HepG2 (cell line): ENCODE data around the gene SNX24. TPM values are rescaled to one million over a fixed set of nuclear protein-coding genes. Genes with fewer than 3 reads are reported as not detected.

ENCODE experiments used
- ERF ChIP-seq: IDR thresholded peaks from 2 replicates; pipeline ENCODE4 v1.6.1; 2018; ENCODE audit warnings: missing biosample characterization, missing genetic modification reagents
- HNRNPUL1 ChIP-seq: fragments of 200-400 bp; formaldehyde crosslinking; IDR thresholded peaks from 2 replicates; pipeline ENCODE4 v1.6.1; 2017; ENCODE audit warnings: low read depth, mild to moderate bottlenecking, low read length, moderate library complexity
- KAT2B ChIP-seq: fragments of 150-350 bp; IDR thresholded peaks from 2 replicates; pipeline ENCODE4 v1.6.1; 2014; ENCODE audit warnings: low read depth, low read length, borderline replicate concordance
- MBD4 ChIP-seq: IDR thresholded peaks from 2 replicates; pipeline ENCODE4 v1.6.1; 2012; ENCODE audit warnings: low read length, inconsistent platforms, borderline replicate concordance
- NCOR1 ChIP-seq: fragments of 200-600 bp; sonication (generic); IDR thresholded peaks from 2 replicates; pipeline ENCODE4 v1.7.0; 2017; ENCODE audit warnings: antibody characterized with exemption, low read length, borderline replicate concordance
- NRL ChIP-seq: sonication (generic); formaldehyde crosslinking; IDR thresholded peaks from 2 replicates; pipeline ENCODE4 v1.5.0; 2020; ENCODE audit warnings: missing genetic modification reagents, mild to moderate bottlenecking, moderate library complexity, borderline replicate concordance
- ZNF652 ChIP-seq: IDR thresholded peaks from 2 replicates; pipeline ENCODE4 v1.6.1; 2016; ENCODE audit warnings: low read depth, borderline replicate concordance
- polyA plus RNA-seq, 8 experiments: library from polyadenylated mRNA; depleted of rRNA in 3 of 8; stranded (reverse) in 7 of 8; unstranded in 1 of 8; fragments of >200 nt; fragmentation: Illumina TruSeq in 4 of 8; extraction: Trizol in 4 of 8; gene quantifications; 2 replicates each; pipeline versions ENCODE4 v1.2.1 to v1.2.3, GENCODE V29; 2011 to 2016; ENCODE audit warnings: low read depth in 4 of 8, missing spikeins in 1 of 8, mixed read lengths in 1 of 8; ENCODE audit not compliant: insufficient read depth in 1 of 8
- total RNA-seq, 5 experiments: library from RNA; depleted of rRNA; stranded (reverse); fragments of >200 nt; fragmentation: Illumina TruSeq; extraction: Trizol; gene quantifications; 2 replicates each; pipeline ENCODE4 v1.2.3, GENCODE V29; 2016; ENCODE audit warnings: low read depth in 1 of 5
- TF ChIP-seq, protein P1 (sequence below), 2 experiments: IDR thresholded peaks; 2 replicates each; pipeline ENCODE4 v1.6.1; 2011 to 2012; ENCODE audit warnings: low read length in 2 of 2, borderline replicate concordance in 1 of 2, low read depth in 1 of 2, mild to moderate bottlenecking in 1 of 2, moderate library complexity in 1 of 2
- TF ChIP-seq, protein P2 (sequence below): sonication (generic); formaldehyde crosslinking; IDR thresholded peaks from 2 replicates; pipeline ENCODE4 v1.8.1; 2022; ENCODE audit warnings: low read depth, mild to moderate bottlenecking, missing genetic modification reagents

Gene SNX24
- total and polyA plus RNA-seq, 2 of the 13 experiments (the other 11 are each of a cell fraction or from before 2014, with no cell fraction given), result 7.2 to 23.7 TPM

DNA sequence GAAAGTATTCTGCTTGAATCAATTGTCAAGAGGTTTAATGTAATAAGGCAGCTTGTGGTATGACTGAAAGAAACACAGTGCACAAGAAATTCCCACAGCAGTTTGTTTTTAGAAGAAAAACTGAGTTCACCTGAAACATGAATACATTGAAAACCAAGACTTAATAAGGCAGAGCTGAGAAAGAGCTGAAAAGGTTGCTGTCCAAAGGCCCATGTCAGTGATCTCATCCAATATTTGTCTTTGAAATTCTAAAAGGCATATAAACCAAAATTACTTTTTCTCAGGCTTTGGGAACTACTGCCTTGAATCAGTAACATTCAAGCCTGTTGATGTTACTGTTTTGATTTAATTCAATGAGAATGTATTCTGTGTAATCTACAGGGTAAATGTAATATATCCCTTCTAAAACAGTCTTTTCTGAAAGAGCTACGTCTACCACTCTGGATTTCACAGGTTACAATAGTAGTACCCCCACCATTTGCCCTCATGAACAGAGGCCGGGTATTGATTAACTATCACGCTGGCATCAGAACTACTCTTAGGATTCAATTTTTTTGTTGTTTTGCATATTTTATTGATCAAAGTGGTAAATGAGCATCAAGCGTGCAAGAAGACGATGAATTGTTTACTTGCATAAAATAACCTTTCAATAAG is 133.4 kb downstream of the SNX24 start (continued):
- TF ChIP-seq, protein P1, sequence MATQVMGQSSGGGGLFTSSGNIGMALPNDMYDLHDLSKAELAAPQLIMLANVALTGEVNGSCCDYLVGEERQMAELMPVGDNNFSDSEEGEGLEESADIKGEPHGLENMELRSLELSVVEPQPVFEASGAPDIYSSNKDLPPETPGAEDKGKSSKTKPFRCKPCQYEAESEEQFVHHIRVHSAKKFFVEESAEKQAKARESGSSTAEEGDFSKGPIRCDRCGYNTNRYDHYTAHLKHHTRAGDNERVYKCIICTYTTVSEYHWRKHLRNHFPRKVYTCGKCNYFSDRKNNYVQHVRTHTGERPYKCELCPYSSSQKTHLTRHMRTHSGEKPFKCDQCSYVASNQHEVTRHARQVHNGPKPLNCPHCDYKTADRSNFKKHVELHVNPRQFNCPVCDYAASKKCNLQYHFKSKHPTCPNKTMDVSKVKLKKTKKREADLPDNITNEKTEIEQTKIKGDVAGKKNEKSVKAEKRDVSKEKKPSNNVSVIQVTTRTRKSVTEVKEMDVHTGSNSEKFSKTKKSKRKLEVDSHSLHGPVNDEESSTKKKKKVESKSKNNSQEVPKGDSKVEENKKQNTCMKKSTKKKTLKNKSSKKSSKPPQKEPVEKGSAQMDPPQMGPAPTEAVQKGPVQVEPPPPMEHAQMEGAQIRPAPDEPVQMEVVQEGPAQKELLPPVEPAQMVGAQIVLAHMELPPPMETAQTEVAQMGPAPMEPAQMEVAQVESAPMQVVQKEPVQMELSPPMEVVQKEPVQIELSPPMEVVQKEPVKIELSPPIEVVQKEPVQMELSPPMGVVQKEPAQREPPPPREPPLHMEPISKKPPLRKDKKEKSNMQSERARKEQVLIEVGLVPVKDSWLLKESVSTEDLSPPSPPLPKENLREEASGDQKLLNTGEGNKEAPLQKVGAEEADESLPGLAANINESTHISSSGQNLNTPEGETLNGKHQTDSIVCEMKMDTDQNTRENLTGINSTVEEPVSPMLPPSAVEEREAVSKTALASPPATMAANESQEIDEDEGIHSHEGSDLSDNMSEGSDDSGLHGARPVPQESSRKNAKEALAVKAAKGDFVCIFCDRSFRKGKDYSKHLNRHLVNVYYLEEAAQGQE (IDR thresholded peaks at IDR 0.05; ENCODE audit: borderline replicate concordance in 1 of 2, low read depth in 1 of 2, low read length in 2 of 2), result 0 out of 4 replicates have a peak, but pooled peaks of 1 of the 2 experiments have one; percentile 31
- TF ChIP-seq ZNF652 (CRISPR knock-in tag), result no peak
- no peak for TF ChIP-seq KAT2B
- TF ChIP-seq HNRNPUL1, result no peak
- TF ChIP-seq, protein P2, sequence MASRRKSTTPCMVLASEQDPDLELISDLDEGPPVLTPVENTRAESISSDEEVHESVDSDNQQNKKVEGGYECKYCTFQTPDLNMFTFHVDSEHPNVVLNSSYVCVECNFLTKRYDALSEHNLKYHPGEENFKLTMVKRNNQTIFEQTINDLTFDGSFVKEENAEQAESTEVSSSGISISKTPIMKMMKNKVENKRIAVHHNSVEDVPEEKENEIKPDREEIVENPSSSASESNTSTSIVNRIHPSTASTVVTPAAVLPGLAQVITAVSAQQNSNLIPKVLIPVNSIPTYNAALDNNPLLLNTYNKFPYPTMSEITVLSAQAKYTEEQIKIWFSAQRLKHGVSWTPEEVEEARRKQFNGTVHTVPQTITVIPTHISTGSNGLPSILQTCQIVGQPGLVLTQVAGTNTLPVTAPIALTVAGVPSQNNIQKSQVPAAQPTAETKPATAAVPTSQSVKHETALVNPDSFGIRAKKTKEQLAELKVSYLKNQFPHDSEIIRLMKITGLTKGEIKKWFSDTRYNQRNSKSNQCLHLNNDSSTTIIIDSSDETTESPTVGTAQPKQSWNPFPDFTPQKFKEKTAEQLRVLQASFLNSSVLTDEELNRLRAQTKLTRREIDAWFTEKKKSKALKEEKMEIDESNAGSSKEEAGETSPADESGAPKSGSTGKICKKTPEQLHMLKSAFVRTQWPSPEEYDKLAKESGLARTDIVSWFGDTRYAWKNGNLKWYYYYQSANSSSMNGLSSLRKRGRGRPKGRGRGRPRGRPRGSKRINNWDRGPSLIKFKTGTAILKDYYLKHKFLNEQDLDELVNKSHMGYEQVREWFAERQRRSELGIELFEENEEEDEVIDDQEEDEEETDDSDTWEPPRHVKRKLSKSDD (CRISPR knock-in tag), result no peak
- no peak for TF ChIP-seq ERF (CRISPR knock-in tag)
- no peak for TF ChIP-seq NCOR1
- no peak for TF ChIP-seq MBD4
- TF ChIP-seq NRL (CRISPR knock-in tag), result no peak
- TF ChIP-seq, all 625 proteins: peak for 2
